ENCODE measurements around the gene ATXN1.
"Not testable (repeated sequence)": the region's sequence is repeated elsewhere in the genome, so short reads cannot be mapped to it uniquely, and the experiment has no call there.

ATXN1 gene

DNA sequence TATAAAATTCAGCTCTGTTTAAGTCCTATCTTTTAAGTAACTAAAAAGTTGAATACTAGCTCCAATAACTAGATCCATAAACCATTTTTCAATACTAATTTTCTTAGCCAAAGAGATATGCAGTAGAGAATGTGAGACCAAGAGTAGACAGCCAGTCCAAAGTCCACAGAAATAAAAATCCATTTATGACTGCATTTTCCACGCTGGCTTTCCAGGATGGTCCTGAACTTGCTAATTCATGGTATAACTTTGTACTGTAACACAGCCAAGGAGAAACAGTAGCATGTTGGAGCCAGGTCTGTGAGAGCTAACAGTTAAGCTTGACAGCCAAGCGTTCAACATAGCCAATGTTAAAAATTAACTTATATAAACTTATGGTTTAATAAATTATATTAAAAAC is 366.6 kb downstream of the ATXN1 start:
- Histone ChIP-seq H3K36me3 (ENCODE audit: control insufficient read depth, insufficient read depth, low read length) (no peaks in the 10 kb centered on the region), H3K4me1 (ENCODE audit: control insufficient read depth, insufficient read depth, low read length) (peaks cover 4% of the 10 kb centered on the region), H3K9ac (ENCODE audit: low read length) (no peak overlapping the region), H3K27ac (ENCODE audit: low read depth, low read length) (no peak overlapping the region), H3K4me3 (ENCODE audit: low read length) (no peak overlapping the region), H3K27me3 (ENCODE audit: control insufficient read depth, insufficient read depth, low read length) (no peaks in the 10 kb centered on the region)

DNA sequence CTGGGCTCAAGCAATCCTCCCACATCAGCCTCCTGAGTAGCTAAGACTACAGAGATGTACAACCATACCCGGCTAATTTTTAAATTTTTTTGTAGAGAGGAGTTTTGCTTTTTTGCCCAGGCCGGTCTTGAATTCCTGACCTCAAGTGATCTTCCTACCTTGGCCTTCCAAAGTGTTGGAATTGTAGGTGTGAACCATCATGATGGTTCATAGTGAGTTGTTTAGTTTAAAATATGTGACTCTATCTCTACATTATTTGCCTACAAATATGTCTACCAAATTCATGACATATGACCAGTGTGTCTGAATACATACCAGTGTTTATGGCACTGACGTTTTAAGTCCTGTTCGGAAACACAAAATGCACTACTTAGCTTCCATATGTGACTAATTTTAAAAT is 367.9 kb downstream of the ATXN1 start:
- Histone ChIP-seq H3K27ac (ENCODE audit: low read depth, low read length) (no peak overlapping the region), H3K36me3 (ENCODE audit: control insufficient read depth, insufficient read depth, low read length) (no peaks in the 10 kb centered on the region), H3K27me3 (ENCODE audit: control insufficient read depth, insufficient read depth, low read length) (no peaks in the 10 kb centered on the region), H3K4me1 (ENCODE audit: control insufficient read depth, insufficient read depth, low read length) (no peaks in the 10 kb centered on the region), H3K4me3 (ENCODE audit: low read length) (no peak overlapping the region), H3K9ac (ENCODE audit: low read length) (no peak overlapping the region)

DNA sequence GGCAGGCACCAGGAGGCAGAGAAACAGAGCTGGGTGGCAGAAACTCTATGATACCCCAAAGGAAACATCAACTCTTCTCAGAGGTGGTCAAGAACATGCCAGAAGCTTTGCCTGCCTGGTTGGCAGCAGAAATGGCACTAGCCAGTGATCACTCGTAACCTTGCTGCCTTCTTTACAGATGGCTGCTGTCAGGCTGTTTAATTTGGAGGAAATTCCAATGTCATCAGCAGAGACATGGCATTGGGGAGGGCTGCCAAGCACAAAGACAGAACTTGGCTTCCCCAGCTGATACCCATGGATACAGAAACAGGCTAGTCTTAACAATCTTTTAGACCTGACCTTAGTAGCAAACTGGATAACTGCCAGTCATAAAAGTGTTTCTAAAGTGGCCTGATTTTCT is 369.2 kb downstream of the ATXN1 start:
- no peak overlapping the region for H3K4me3 ChIP-seq (ENCODE audit: low read length)
- no peak overlapping the region for H3K9ac ChIP-seq (ENCODE audit: low read length)
- H3K27ac ChIP-seq (ENCODE audit: low read depth, low read length): no peak overlapping the region
- no peaks in the 10 kb centered on the region for H3K4me1 ChIP-seq (ENCODE audit: control insufficient read depth, insufficient read depth, low read length)
- no peaks in the 10 kb centered on the region for H3K36me3 ChIP-seq (ENCODE audit: control insufficient read depth, insufficient read depth, low read length)
- H3K27me3 ChIP-seq (ENCODE audit: control insufficient read depth, insufficient read depth, low read length): no peaks in the 10 kb centered on the region

DNA sequence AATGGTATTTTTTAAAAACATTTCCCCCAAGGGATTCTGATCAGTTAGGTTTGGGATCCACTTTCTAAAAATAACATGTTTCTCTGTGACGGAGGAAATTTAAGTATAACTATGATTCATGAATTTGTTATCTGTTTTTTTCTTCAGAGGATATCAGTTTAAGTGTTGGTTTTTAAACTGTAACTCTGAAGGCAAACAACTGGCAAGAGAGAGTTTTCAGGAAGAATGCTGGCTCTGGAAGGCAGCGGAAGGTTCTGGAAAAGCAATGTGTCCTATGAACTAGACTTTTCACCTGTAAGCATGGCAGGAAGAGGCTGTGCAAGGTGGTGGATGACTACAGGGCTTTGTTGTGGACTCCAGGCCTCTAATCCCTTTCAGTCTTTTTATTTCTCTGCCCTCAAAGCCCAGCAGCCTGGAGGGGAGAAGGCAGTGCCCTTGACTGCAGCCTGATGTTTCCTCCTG is 369.8 kb downstream of the ATXN1 start:
- Histone ChIP-seq H3K9ac (ENCODE audit: low read length) (no peak overlapping the region), H3K4me3 (ENCODE audit: low read length) (no peak overlapping the region), H3K4me1 (ENCODE audit: control insufficient read depth, insufficient read depth, low read length) (no peaks in the 10 kb centered on the region), H3K36me3 (ENCODE audit: control insufficient read depth, insufficient read depth, low read length) (no peaks in the 10 kb centered on the region), H3K27me3 (ENCODE audit: control insufficient read depth, insufficient read depth, low read length) (no peaks in the 10 kb centered on the region), H3K27ac (ENCODE audit: low read depth, low read length) (no peak overlapping the region)

GRCh38 chr6:16390909-16391450 is 370.3 kb downstream of the ATXN1 start:
- not testable (repeated sequence) for H3K36me3 ChIP-seq (ENCODE audit: control insufficient read depth, insufficient read depth, low read length); H3K27ac ChIP-seq (ENCODE audit: low read depth, low read length); H3K9ac ChIP-seq (ENCODE audit: low read length); H3K4me3 ChIP-seq (ENCODE audit: low read length); H3K27me3 ChIP-seq (ENCODE audit: control insufficient read depth, insufficient read depth, low read length); H3K4me1 ChIP-seq (ENCODE audit: control insufficient read depth, insufficient read depth, low read length)

- Histone ChIP-seq H3K4me3 (ENCODE audit: low read length) (no peak overlapping the region), H3K4me1 (ENCODE audit: control insufficient read depth, insufficient read depth, low read length) (no peaks in the 10 kb centered on the region), H3K36me3 (ENCODE audit: control insufficient read depth, insufficient read depth, low read length) (no peaks in the 10 kb centered on the region), H3K27ac (ENCODE audit: low read depth, low read length) (no peak overlapping the region), H3K27me3 (ENCODE audit: control insufficient read depth, insufficient read depth, low read length) (no peaks in the 10 kb centered on the region), H3K9ac (ENCODE audit: low read length) (no peak overlapping the region)
Measured at GRCh38 chr6:16389642-16390041, 371.6 kb downstream of the ATXN1 start.

- Histone ChIP-seq H3K4me1 (ENCODE audit: control insufficient read depth, insufficient read depth, low read length) (no peaks in the 10 kb centered on the region), H3K27ac (ENCODE audit: low read depth, low read length) (no peak overlapping the region), H3K4me3 (ENCODE audit: low read length) (no peak overlapping the region)
Measured at GRCh38 chr6:16388488-16388887, 372.8 kb downstream of the ATXN1 start.

DNA sequence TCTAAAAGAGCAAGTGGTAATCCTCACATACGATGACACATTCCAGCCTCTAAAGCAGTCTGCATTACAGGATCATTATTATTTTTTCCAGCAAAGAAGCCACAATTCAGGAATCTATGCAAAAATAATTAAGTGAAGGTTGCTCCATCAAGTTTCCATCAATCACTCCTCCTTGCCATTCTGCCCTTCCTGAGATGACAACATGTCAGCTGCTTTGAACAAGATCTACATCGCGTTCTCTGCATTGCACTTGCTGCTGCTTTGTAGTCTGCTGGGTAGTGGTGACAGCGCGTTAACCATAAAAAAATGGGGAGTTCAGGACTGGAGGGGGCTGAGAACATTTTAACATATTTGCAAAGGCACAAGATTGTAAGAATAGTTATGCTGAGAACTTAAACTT is 375.2 kb downstream of the ATXN1 start:
- Histone ChIP-seq H3K36me3 (ENCODE audit: control insufficient read depth, insufficient read depth, low read length) (no peaks in the 10 kb centered on the region), H3K27me3 (ENCODE audit: control insufficient read depth, insufficient read depth, low read length) (no peaks in the 10 kb centered on the region), H3K4me3 (ENCODE audit: low read length) (no peak overlapping the region), H3K4me1 (ENCODE audit: control insufficient read depth, insufficient read depth, low read length) (no peaks in the 10 kb centered on the region), H3K27ac (ENCODE audit: low read depth, low read length) (no peak overlapping the region), H3K9ac (ENCODE audit: low read length) (no peak overlapping the region)

More at GRCh38 chr6:16388488-16388887, 372.8 kb downstream of the ATXN1 start:
- Histone ChIP-seq H3K27me3 (ENCODE audit: control insufficient read depth, insufficient read depth, low read length) (no peaks in the 10 kb centered on the region), H3K36me3 (ENCODE audit: control insufficient read depth, insufficient read depth, low read length) (no peaks in the 10 kb centered on the region), H3K9ac (ENCODE audit: low read length) (no peak overlapping the region)

- no peak overlapping the region for H3K27ac ChIP-seq (ENCODE audit: low read depth, low read length)
- H3K4me1 ChIP-seq (ENCODE audit: control insufficient read depth, insufficient read depth, low read length): no peaks in the 10 kb centered on the region
- no peak overlapping the region for H3K4me3 ChIP-seq (ENCODE audit: low read length)
- H3K36me3 ChIP-seq (ENCODE audit: control insufficient read depth, insufficient read depth, low read length): no peaks in the 10 kb centered on the region
- no peaks in the 10 kb centered on the region for H3K27me3 ChIP-seq (ENCODE audit: control insufficient read depth, insufficient read depth, low read length)
- H3K9ac ChIP-seq (ENCODE audit: low read length): no peak overlapping the region
Measured at GRCh38 chr6:16383607-16384206, 377.6 kb downstream of the ATXN1 start.

- not testable (repeated sequence) for H3K27ac ChIP-seq (ENCODE audit: low read depth, low read length); H3K27me3 ChIP-seq (ENCODE audit: control insufficient read depth, insufficient read depth, low read length); H3K4me1 ChIP-seq (ENCODE audit: control insufficient read depth, insufficient read depth, low read length); H3K9ac ChIP-seq (ENCODE audit: low read length); H3K36me3 ChIP-seq (ENCODE audit: control insufficient read depth, insufficient read depth, low read length); H3K4me3 ChIP-seq (ENCODE audit: low read length)
Measured at GRCh38 chr6:16381968-16382367, 379.3 kb downstream of the ATXN1 start.

GRCh38 chr6:16380220-16380809 is 380.9 kb downstream of the ATXN1 start:
- H3K4me1 ChIP-seq (ENCODE audit: control insufficient read depth, insufficient read depth, low read length): no peaks in the 10 kb centered on the region
- no peak overlapping the region for H3K9ac ChIP-seq (ENCODE audit: low read length)
- H3K27ac ChIP-seq (ENCODE audit: low read depth, low read length): no peak overlapping the region
- H3K36me3 ChIP-seq (ENCODE audit: control insufficient read depth, insufficient read depth, low read length): no peaks in the 10 kb centered on the region
- H3K4me3 ChIP-seq (ENCODE audit: low read length): no peak overlapping the region
- H3K27me3 ChIP-seq (ENCODE audit: control insufficient read depth, insufficient read depth, low read length): no peaks in the 10 kb centered on the region

- not testable (repeated sequence) for H3K4me1 ChIP-seq (ENCODE audit: control insufficient read depth, insufficient read depth, low read length); H3K27ac ChIP-seq (ENCODE audit: low read depth, low read length); H3K4me3 ChIP-seq (ENCODE audit: low read length); H3K9ac ChIP-seq (ENCODE audit: low read length); H3K27me3 ChIP-seq (ENCODE audit: control insufficient read depth, insufficient read depth, low read length); H3K36me3 ChIP-seq (ENCODE audit: control insufficient read depth, insufficient read depth, low read length)
Measured at GRCh38 chr6:16378360-16378759, 382.9 kb downstream of the ATXN1 start.

DNA sequence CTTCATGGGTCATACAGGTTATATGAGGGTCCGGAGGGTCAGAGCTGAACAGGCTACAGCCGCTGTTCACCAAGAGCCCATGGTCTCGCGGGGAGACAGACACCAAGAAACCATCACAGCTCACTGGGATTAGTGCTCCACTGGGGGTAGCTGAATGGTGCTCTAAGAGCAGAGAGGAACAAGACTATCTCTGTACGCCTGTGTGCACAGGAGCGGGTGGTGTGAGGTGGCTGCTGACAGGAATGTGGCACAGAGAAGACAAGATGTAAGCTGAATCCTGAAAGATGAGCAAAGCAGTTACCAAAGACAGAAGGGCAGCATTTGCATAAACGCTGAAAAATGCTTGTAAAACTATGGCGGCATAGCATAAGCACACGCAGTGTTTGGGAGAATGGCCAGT is 383.8 kb downstream of the ATXN1 start:
- Histone ChIP-seq H3K4me3 (ENCODE audit: low read length) (no peak overlapping the region), H3K27me3 (ENCODE audit: control insufficient read depth, insufficient read depth, low read length) (no peaks in the 10 kb centered on the region), H3K36me3 (ENCODE audit: control insufficient read depth, insufficient read depth, low read length) (no peaks in the 10 kb centered on the region), H3K27ac (ENCODE audit: low read depth, low read length) (no peak overlapping the region), H3K9ac (ENCODE audit: low read length) (no peak overlapping the region), H3K4me1 (ENCODE audit: control insufficient read depth, insufficient read depth, low read length) (no peaks in the 10 kb centered on the region)
